ENCODE measurements around the gene SOCS6.

Gene SOCS6

GRCh38 chr18:70256994-70257393 is 31.9 kb upstream of the SOCS6 start:
- H3K4me3 ChIP-seq (ENCODE audit: low read length), result no peak overlapping the region
- peak; percentile 54 for DNase-seq (ENCODE audit: low read depth)
- TF ChIP-seq, protein P1, sequence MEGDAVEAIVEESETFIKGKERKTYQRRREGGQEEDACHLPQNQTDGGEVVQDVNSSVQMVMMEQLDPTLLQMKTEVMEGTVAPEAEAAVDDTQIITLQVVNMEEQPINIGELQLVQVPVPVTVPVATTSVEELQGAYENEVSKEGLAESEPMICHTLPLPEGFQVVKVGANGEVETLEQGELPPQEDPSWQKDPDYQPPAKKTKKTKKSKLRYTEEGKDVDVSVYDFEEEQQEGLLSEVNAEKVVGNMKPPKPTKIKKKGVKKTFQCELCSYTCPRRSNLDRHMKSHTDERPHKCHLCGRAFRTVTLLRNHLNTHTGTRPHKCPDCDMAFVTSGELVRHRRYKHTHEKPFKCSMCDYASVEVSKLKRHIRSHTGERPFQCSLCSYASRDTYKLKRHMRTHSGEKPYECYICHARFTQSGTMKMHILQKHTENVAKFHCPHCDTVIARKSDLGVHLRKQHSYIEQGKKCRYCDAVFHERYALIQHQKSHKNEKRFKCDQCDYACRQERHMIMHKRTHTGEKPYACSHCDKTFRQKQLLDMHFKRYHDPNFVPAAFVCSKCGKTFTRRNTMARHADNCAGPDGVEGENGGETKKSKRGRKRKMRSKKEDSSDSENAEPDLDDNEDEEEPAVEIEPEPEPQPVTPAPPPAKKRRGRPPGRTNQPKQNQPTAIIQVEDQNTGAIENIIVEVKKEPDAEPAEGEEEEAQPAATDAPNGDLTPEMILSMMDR (conservative IDR thresholded peaks at IDR 0.05; ENCODE audit: low read depth, low read length), result no peak

GRCh38 chr18:70258243-70258642 is 30.6 kb upstream of the SOCS6 start:
- TF ChIP-seq, protein P1 (conservative IDR thresholded peaks at IDR 0.05; ENCODE audit: low read depth, low read length), result no peak
- no peak overlapping the region for H3K4me3 ChIP-seq (ENCODE audit: low read length)
- DNase-seq (ENCODE audit: low read depth), result no peak

DNA sequence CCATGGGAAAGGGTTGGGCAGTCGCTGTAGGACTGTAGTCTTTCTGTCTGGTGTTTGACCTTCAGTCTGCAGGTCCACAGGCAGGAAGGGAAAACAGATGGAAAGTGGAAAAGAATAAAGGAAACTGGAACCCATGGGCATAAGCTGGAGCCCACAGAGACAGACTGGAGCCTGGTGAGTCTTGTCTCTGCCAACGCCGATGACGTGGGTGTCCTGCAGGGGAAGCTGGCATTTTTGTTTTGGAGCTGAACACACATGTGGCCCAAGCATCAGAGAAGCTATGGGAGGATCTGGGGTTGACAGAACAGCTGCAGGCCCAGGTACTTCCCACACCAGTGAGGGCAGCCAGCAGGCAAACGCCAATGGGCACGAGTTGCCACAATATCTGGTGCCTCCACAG is 28.2 kb upstream of the SOCS6 start:
- TF ChIP-seq, protein P1 (conservative IDR thresholded peaks at IDR 0.05; ENCODE audit: low read depth, low read length), result no peak
- no peak overlapping the region for H3K4me3 ChIP-seq (ENCODE audit: low read length)
- no peak for DNase-seq (ENCODE audit: low read depth)

DNA sequence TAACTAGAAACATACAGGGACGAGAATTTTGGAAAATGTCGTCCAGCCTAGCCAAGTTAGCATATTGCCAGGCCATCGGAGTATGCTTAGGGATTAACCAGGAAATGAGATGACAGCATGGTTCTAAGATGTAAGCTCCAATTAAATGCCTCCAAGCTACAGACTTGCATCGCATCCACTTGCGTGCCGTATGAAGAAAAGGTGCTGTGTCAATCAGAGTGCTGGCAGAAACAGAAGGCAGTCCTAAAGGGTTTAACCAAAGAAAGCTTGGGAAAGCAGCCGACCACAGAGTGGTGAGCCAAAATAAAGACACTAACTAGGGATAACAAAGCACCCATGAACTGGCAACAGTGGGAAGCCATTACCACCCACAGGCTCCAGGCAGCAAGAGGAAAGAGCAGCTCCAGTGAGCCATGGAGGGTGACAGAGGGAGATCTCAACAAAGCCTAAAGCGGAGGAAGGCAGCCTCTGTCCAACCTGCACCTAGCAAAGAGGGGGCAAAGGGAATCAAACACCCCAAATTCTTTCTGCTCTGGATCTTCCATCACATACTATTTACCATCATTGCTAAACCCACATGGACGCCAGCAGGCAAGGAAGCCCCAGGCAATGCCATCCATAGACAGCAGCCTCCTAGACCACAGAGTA is 27.6 kb upstream of the SOCS6 start:
- TF ChIP-seq, protein P1 (conservative IDR thresholded peaks at IDR 0.05; ENCODE audit: low read depth, low read length), result no peak

DNA sequence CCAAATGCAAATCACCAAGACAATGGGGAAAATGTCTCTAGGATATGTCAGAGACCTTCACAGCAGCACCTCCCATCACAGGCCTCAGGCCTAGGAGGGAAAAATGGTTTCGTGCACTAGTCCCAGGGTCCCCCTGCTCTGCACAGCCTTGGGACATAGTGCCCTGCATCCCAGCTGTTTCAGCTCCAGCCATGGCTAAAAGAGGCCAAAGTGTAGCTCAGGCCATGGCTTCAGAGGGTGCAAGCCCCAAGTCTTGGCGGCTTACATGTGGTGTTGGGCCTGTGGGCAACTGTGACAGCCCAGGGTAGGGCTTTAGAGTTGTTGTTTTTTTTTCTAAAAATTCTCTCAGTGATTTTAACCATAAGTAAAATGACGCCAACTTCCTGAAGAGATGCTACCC is 25.5 kb upstream of the SOCS6 start:
- TF ChIP-seq, protein P1 (conservative IDR thresholded peaks at IDR 0.05; ENCODE audit: low read depth, low read length), result no peak
- DNase-seq (ENCODE audit: low read depth), result no peak
- no peak overlapping the region for H3K4me3 ChIP-seq (ENCODE audit: low read length)

More for the DNA sequence above, 27.6 kb upstream of the SOCS6 start:
- no peak overlapping the region for H3K4me3 ChIP-seq (ENCODE audit: low read length)
- no peak for DNase-seq (ENCODE audit: low read depth)

DNA sequence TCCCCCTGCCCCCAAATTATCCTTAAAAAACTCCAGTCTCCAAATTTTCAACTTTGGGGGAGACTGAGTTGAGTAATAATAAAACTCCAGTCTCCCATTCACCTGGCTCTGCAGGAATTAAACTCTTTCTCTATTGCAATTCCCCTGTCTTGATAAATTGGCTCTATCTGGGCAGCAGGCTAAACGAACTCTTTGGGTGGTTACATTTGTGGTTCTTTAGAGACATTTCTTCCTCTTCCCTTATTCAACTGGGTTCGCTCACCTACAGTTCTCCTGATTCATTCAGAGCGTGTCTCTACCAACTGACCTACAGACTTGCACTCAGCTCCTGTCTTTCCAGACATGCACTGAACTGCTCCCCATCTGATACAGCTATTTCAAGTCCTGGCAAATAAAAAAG is 17.1 kb upstream of the SOCS6 start:
- TF ChIP-seq, protein P1 (conservative IDR thresholded peaks at IDR 0.05; ENCODE audit: low read depth, low read length), result no peak
- DNase-seq (ENCODE audit: low read depth), result no peak
- no peak overlapping the region for H3K4me3 ChIP-seq (ENCODE audit: low read length)

DNA sequence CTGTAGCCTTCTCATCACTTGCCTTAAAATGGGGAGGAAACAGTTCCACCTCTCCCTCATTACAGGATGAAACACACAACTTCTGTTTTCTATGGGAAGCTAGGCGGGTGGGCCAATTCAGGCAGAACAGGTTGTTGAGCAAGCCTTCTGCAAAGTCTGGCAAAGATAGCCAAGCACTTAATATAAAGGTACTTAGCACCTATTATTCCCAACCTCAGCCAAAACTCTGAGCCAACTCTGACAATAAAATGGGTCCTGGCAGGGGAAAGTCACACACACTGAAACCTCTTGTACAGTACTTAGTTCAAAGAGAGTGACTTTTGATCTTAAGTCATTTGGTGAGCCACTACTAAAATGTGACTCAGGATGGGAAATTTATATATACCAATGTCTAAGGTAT is 15.8 kb upstream of the SOCS6 start:
- TF ChIP-seq, protein P1 (conservative IDR thresholded peaks at IDR 0.05; ENCODE audit: low read depth, low read length), result no peak

More for the DNA sequence above, 15.8 kb upstream of the SOCS6 start:
- no peak for DNase-seq (ENCODE audit: low read depth)
- H3K4me3 ChIP-seq (ENCODE audit: low read length), result no peak overlapping the region
